WTC11 (cell line): Measurements from ENCODE around the gene CREG2.

Source experiments
- FOXP1 ChIP-seq: sonication (generic); formaldehyde crosslinking; IDR thresholded peaks from 2 replicates; pipeline ENCODE4 v1.8.0; 2022; ENCODE audit warnings: missing genetic modification reagents, mild to moderate bottlenecking, moderate library complexity, borderline replicate concordance
- NR3C1 ChIP-seq: sonication (generic); formaldehyde crosslinking; conservative IDR thresholded peaks from 2 replicates; pipeline ENCODE4 v1.8.1; 2023; ENCODE audit warnings: low read depth, mild to moderate bottlenecking, missing genetic modification reagents
- ZBTB21 ChIP-seq: sonication (generic); formaldehyde crosslinking; IDR thresholded peaks from 2 replicates; pipeline ENCODE4 v1.8.1; 2023; ENCODE audit warnings: mild to moderate bottlenecking, missing genetic modification reagents, borderline replicate concordance
- ZNF121 ChIP-seq: sonication (generic); formaldehyde crosslinking; IDR thresholded peaks from 2 replicates; pipeline ENCODE4 v1.8.0; 2023; ENCODE audit warnings: missing genetic modification reagents
- TF ChIP-seq, protein P1 (sequence below): sonication (generic); formaldehyde crosslinking; IDR thresholded peaks from 2 replicates; pipeline ENCODE4 v1.8.1; 2022; ENCODE audit warnings: low read depth, missing genetic modification reagents, borderline replicate concordance
- TF ChIP-seq, protein P2 (sequence below): fragments of 200-600 bp; IDR thresholded peaks from 2 replicates; pipeline ENCODE4 v1.8.0; 2022; ENCODE audit warnings: antibody characterized with exemption
- TF ChIP-seq, protein P3 (sequence below): sonication (generic); formaldehyde crosslinking; IDR thresholded peaks from 2 replicates; pipeline ENCODE4 v1.8.1; 2023; ENCODE audit warnings: mild to moderate bottlenecking, missing genetic modification reagents, moderate library complexity
- TF ChIP-seq, protein P4 (sequence below): sonication (generic); formaldehyde crosslinking; IDR thresholded peaks from 2 replicates; pipeline ENCODE4 v1.8.0; 2022; ENCODE audit warnings: mild to moderate bottlenecking, missing genetic modification reagents
- TF ChIP-seq, protein P5 (sequence below): sonication (generic); formaldehyde crosslinking; IDR thresholded peaks from 2 replicates; pipeline ENCODE4 v1.8.0; 2023; ENCODE audit warnings: missing genetic modification reagents
- TF ChIP-seq, protein P6 (sequence below): sonication (generic); formaldehyde crosslinking; IDR thresholded peaks from 2 replicates; pipeline ENCODE4 v1.8.1; 2023; ENCODE audit warnings: mild to moderate bottlenecking, missing genetic modification reagents

DNA sequence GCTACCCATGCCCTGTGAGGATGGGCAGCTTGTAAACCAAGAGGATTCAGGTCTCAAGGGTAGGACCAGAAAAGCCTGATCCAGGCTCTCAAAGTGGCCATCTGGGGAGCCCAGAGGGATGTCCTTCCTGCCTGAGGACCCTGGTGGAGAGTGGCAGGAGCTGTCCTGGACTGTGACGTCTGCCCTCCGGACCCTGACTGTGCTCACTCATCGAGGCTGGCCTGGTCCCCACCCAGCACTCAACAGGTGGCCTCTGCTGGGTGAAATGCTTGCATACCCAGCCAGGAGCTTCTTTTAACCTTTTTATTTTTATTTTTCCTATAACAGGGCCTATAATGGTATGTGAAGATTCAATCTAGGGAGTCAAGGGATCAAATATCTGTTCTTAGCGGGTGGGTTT is 24.5 kb downstream of the CREG2 start:
- TF ChIP-seq, protein P1, sequence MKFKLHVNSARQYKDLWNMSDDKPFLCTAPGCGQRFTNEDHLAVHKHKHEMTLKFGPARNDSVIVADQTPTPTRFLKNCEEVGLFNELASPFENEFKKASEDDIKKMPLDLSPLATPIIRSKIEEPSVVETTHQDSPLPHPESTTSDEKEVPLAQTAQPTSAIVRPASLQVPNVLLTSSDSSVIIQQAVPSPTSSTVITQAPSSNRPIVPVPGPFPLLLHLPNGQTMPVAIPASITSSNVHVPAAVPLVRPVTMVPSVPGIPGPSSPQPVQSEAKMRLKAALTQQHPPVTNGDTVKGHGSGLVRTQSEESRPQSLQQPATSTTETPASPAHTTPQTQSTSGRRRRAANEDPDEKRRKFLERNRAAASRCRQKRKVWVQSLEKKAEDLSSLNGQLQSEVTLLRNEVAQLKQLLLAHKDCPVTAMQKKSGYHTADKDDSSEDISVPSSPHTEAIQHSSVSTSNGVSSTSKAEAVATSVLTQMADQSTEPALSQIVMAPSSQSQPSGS = no peak
- TF ChIP-seq, protein P2, sequence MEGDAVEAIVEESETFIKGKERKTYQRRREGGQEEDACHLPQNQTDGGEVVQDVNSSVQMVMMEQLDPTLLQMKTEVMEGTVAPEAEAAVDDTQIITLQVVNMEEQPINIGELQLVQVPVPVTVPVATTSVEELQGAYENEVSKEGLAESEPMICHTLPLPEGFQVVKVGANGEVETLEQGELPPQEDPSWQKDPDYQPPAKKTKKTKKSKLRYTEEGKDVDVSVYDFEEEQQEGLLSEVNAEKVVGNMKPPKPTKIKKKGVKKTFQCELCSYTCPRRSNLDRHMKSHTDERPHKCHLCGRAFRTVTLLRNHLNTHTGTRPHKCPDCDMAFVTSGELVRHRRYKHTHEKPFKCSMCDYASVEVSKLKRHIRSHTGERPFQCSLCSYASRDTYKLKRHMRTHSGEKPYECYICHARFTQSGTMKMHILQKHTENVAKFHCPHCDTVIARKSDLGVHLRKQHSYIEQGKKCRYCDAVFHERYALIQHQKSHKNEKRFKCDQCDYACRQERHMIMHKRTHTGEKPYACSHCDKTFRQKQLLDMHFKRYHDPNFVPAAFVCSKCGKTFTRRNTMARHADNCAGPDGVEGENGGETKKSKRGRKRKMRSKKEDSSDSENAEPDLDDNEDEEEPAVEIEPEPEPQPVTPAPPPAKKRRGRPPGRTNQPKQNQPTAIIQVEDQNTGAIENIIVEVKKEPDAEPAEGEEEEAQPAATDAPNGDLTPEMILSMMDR = no peak
- TF ChIP-seq, protein P3, sequence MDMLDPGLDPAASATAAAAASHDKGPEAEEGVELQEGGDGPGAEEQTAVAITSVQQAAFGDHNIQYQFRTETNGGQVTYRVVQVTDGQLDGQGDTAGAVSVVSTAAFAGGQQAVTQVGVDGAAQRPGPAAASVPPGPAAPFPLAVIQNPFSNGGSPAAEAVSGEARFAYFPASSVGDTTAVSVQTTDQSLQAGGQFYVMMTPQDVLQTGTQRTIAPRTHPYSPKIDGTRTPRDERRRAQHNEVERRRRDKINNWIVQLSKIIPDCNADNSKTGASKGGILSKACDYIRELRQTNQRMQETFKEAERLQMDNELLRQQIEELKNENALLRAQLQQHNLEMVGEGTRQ (CRISPR knock-in tag) = no peak
- TF ChIP-seq, protein P4, sequence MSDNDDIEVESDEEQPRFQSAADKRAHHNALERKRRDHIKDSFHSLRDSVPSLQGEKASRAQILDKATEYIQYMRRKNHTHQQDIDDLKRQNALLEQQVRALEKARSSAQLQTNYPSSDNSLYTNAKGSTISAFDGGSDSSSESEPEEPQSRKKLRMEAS = no peak
- TF ChIP-seq NR3C1 (CRISPR knock-in tag) (no peak), FOXP1 (no peak), ZNF121 (CRISPR knock-in tag) (no peak), ZBTB21 (CRISPR knock-in tag) (no peak)
- TF ChIP-seq, protein P5, sequence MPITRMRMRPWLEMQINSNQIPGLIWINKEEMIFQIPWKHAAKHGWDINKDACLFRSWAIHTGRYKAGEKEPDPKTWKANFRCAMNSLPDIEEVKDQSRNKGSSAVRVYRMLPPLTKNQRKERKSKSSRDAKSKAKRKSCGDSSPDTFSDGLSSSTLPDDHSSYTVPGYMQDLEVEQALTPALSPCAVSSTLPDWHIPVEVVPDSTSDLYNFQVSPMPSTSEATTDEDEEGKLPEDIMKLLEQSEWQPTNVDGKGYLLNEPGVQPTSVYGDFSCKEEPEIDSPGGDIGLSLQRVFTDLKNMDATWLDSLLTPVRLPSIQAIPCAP = no peak
- TF ChIP-seq, protein P6, sequence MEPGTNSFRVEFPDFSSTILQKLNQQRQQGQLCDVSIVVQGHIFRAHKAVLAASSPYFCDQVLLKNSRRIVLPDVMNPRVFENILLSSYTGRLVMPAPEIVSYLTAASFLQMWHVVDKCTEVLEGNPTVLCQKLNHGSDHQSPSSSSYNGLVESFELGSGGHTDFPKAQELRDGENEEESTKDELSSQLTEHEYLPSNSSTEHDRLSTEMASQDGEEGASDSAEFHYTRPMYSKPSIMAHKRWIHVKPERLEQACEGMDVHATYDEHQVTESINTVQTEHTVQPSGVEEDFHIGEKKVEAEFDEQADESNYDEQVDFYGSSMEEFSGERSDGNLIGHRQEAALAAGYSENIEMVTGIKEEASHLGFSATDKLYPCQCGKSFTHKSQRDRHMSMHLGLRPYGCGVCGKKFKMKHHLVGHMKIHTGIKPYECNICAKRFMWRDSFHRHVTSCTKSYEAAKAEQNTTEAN (CRISPR knock-in tag) = no peak
